Vagina (tissue), 2 donors: Measurements from ENCODE around the gene ANKRD44.

Source experiments
- CTCF ChIP-seq, 3 experiments: fragments of 450-650 bp in 2 of 3; fragments of 200-600 bp in 1 of 3; sonication (generic) in 1 of 3; IDR thresholded peaks; one replicate each; pipeline ENCODE4 v1.5.1; 2017 to 2019; ENCODE audit warnings: antibody characterized with exemption in 3 of 3, mild to moderate bottlenecking in 2 of 3, moderate library complexity in 2 of 3
- POLR2A ChIP-seq, 2 donors: fragments of 450-650 bp; IDR thresholded peaks; one replicate each; pipeline ENCODE4 v1.6.1; 2017; ENCODE audit warnings: antibody characterized with exemption in 2 of 2, mild to moderate bottlenecking in 2 of 2, moderate library complexity in 2 of 2
- POLR2AphosphoS5 ChIP-seq, 2 donors: sonication (generic); formaldehyde crosslinking; IDR thresholded peaks; one replicate each; pipeline ENCODE4 v1.9.0; 2017; ENCODE audit warnings: antibody characterized with exemption in 2 of 2, mild to moderate bottlenecking in 2 of 2, low read depth in 1 of 2; ENCODE audit not compliant: insufficient read depth in 1 of 2

- no peak for TF ChIP-seq CTCF (IDR thresholded peaks at IDR 0.05)
- no peak for TF ChIP-seq POLR2A (IDR thresholded peaks at IDR 0.05)
- TF ChIP-seq POLR2AphosphoS5 (IDR thresholded peaks at IDR 0.05; ENCODE audit: insufficient read depth in 1 of 2, low read depth in 1 of 2) = no peak
Observed at GRCh38 chr2:197340591-197340990, 30.0 kb upstream of the ANKRD44 start.
